LNCAP (cell line): ENCODE data around the gene CEP112.

ENCODE experiments used
- CTCF ChIP-seq: fragments of 450-650 bp; IDR thresholded peaks from 2 replicates; pipeline ENCODE4 v1.5.1; 2017; ENCODE audit warnings: mild to moderate bottlenecking

Gene CEP112

GRCh38 chr17:65820306-65820705, 371.6 kb downstream of the CEP112 start:
- TF ChIP-seq CTCF, result no peak

- TF ChIP-seq CTCF, result no peak
Measured at GRCh38 chr17:65819810-65820209, 372.1 kb downstream of the CEP112 start.

GRCh38 chr17:65817951-65818350, 374.0 kb downstream of the CEP112 start:
- no peak for TF ChIP-seq CTCF

- TF ChIP-seq CTCF, result peak; percentile 59
Measured at GRCh38 chr17:65814418-65814817, 377.5 kb downstream of the CEP112 start.

- TF ChIP-seq CTCF, result no peak
Measured at GRCh38 chr17:65813306-65813705, 378.6 kb downstream of the CEP112 start.

GRCh38 chr17:65811043-65811442, 380.9 kb downstream of the CEP112 start:
- no peak for TF ChIP-seq CTCF

- no peak for TF ChIP-seq CTCF
Measured at GRCh38 chr17:65809366-65809765, 382.6 kb downstream of the CEP112 start.

- no peak for TF ChIP-seq CTCF
Measured at GRCh38 chr17:65807361-65807760, 384.6 kb downstream of the CEP112 start.
